Measurements from ENCODE around the gene PGM1.

The PGM1 gene

DNA sequence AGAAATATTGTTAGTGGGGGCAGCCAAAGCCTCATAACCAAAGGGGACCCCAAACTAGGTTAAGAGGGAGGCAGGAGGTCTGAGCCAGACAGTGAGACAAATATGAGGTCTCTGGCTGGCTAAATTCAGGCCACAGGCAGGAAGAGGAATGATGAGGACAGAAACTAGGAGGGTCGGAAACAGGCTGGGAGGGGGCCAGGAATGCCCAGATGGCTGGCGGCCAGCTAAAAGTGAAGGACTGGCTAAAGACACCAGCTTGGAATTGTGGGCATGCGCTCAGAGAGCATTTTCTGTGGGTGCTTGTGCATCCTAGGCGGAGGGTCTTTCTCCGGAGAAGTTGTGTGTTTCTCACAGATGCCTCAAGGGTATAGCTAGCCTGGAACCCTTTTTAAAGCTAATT lies 77.0 kb downstream of the PGM1 start:
- Mint-ChIP-seq H3K9me3 (no peaks in the 10 kb centered on the region), H3K4me1 (no peaks in the 10 kb centered on the region), H3K36me3 (peaks cover 11% of the 10 kb centered on the region), H3K4me3 (no peak overlapping the region), H3K27ac (no peak overlapping the region), H3K27me3 (no peaks in the 10 kb centered on the region)
- no peak for DNase-seq
- CTCF ChIA-PET: no interaction called here

DNA sequence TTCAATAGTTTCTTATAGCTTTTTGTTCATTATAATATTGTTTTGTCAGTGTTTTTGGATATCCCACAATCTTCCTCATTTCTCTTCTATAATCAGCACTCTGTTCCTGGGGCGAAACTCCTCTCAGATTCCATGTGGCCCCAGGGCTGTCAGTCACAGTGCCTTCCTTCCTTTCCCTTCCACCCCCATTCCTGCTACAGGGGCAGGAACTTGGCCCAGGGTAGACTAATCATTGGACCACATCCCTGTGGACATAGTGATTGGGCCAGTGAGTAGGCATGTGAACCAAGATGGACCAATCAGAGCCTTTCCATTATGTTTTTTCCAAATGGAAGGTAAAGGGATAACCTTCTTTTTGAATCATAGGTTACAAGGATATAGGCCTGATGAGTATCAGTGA lies 78.3 kb downstream of the PGM1 start:
- Mint-ChIP-seq H3K4me1 (no peaks in the 10 kb centered on the region), H3K27me3 (no peaks in the 10 kb centered on the region), H3K36me3 (peaks cover 3% of the 10 kb centered on the region), H3K4me3 (no peak overlapping the region), H3K27ac (no peak overlapping the region), H3K9me3 (no peaks in the 10 kb centered on the region)
- DNase-seq: no peak
- CTCF ChIA-PET: no interaction called here

GRCh38 chr1:63674238-63674864 lies 81.1 kb downstream of the PGM1 start:
- DNase-seq: no peak
- CTCF ChIA-PET: interaction anchor here (0.9 to 1.2 kb wide), 2 partner anchors 17 to 463 kb away, joined by 5 to 6 read pairs; no protein-coding TSS in a partner anchor
- Mint-ChIP-seq H3K27me3 (peaks cover 3% of the 10 kb centered on the region), H3K36me3 (peaks cover 3% of the 10 kb centered on the region), H3K27ac (no peak overlapping the region), H3K9me3 (peaks cover 4% of the 10 kb centered on the region), H3K4me3 (no peak overlapping the region), H3K4me1 (no peaks in the 10 kb centered on the region)

- no peak for DNase-seq
- Mint-ChIP-seq H3K9me3 (peaks cover 9% of the 10 kb centered on the region), H3K27me3 (peaks cover 4% of the 10 kb centered on the region), H3K27ac (no peak overlapping the region), H3K4me3 (no peak overlapping the region), H3K36me3 (peaks cover 3% of the 10 kb centered on the region), H3K4me1 (no peaks in the 10 kb centered on the region)
- CTCF ChIA-PET: interaction anchor here (0.9 to 1.2 kb wide), 3 partner anchors 16 to 572 kb away, joined by 3 to 6 read pairs (median 5); no protein-coding TSS in a partner anchor
These were observed 81.7 kb downstream of the PGM1 start for GRCh38 chr1:63674865-63675419.

- H3K4me1 Mint-ChIP-seq: no peaks in the 10 kb centered on the region
- DNase-seq: no peak
- H3K27me3 Mint-ChIP-seq: peaks cover 4% of the 10 kb centered on the region
- CTCF ChIA-PET: interaction anchor here (1.1 kb wide), 1 partner anchor 571 kb away, joined by 3 read pairs; no protein-coding TSS in a partner anchor
- peaks cover 10% of the 10 kb centered on the region for H3K9me3 Mint-ChIP-seq
- peaks cover 3% of the 10 kb centered on the region for H3K36me3 Mint-ChIP-seq
- no peak overlapping the region for H3K4me3 Mint-ChIP-seq
- no peak overlapping the region for H3K27ac Mint-ChIP-seq
These were observed 82.3 kb downstream of the PGM1 start for GRCh38 chr1:63675420-63675931.

- H3K4me1 Mint-ChIP-seq: no peaks in the 10 kb centered on the region
- DNase-seq: no peak
- H3K4me3 Mint-ChIP-seq: no peak overlapping the region
- CTCF ChIA-PET: interaction anchor here (0.8 kb wide), 1 partner anchor 14 kb away, joined by 3 read pairs; no protein-coding TSS in a partner anchor
- peaks cover 10% of the 10 kb centered on the region for H3K9me3 Mint-ChIP-seq
- H3K36me3 Mint-ChIP-seq: peaks cover 3% of the 10 kb centered on the region
- peaks cover 4% of the 10 kb centered on the region for H3K27me3 Mint-ChIP-seq
- no peak overlapping the region for H3K27ac Mint-ChIP-seq
These were observed 84.3 kb downstream of the PGM1 start for GRCh38 chr1:63677497-63677896.

GRCh38 chr1:63678200-63678599 lies 85.0 kb downstream of the PGM1 start:
- CTCF ChIA-PET: no interaction called here
- Mint-ChIP-seq H3K36me3 (peaks cover 3% of the 10 kb centered on the region), H3K9me3 (peaks cover 10% of the 10 kb centered on the region), H3K27me3 (peaks cover 4% of the 10 kb centered on the region), H3K27ac (no peak overlapping the region), H3K4me1 (no peaks in the 10 kb centered on the region), H3K4me3 (no peak overlapping the region)
- no peak for DNase-seq

DNA sequence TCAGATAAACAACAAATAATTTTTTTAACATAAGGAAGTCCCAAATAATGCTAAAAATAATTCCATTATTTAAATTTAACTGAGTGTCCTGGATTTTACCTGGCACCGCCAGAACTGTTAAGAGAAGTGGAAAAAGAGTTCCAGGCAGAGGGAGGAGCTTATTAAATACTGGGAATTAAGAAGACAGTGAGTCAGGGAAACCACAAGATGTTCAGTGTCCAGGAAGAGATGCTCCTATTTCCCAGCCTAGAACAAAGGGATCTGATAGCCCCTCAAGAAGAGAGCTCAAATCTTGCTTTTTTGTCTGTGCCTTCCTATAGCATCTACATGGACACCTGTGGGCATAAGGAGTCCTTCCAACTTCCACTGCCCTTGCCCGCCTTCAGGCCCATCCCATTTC lies 85.9 kb downstream of the PGM1 start:
- CTCF ChIA-PET: no interaction called here

GRCh38 chr1:63679589-63679988 lies 86.4 kb downstream of the PGM1 start:
- H3K36me3 Mint-ChIP-seq: peaks cover 3% of the 10 kb centered on the region
- CTCF ChIA-PET: no interaction called here
- no peaks in the 10 kb centered on the region for H3K4me1 Mint-ChIP-seq
- peaks cover 10% of the 10 kb centered on the region for H3K9me3 Mint-ChIP-seq
- no peak for DNase-seq
- H3K27me3 Mint-ChIP-seq: peaks cover 4% of the 10 kb centered on the region
- no peak overlapping the region for H3K4me3 Mint-ChIP-seq
- H3K27ac Mint-ChIP-seq: no peak overlapping the region

More for the DNA sequence above, 85.9 kb downstream of the PGM1 start:
- H3K4me1 Mint-ChIP-seq: no peaks in the 10 kb centered on the region
- no peak overlapping the region for H3K4me3 Mint-ChIP-seq
- H3K27ac Mint-ChIP-seq: no peak overlapping the region
- no peak for DNase-seq
- peaks cover 4% of the 10 kb centered on the region for H3K27me3 Mint-ChIP-seq
- peaks cover 10% of the 10 kb centered on the region for H3K9me3 Mint-ChIP-seq
- peaks cover 3% of the 10 kb centered on the region for H3K36me3 Mint-ChIP-seq

DNA sequence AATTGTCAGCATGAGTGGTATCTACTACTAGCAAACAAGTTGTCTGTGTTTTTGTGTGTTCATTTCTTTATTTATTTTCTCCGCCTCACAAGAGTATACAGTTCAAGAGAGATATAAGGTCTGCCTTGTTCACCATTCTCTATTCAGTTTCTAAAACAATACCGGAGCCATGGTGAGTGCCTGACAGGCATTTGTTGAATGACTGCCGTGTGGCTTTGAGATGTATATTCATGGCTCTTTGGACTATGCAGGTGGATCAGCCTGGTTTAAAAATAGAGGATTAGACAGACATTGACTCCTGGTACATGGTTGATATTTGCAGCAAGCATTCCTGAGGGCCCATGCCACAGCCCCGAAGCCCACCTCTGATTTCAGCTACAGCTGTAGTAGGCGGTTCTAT lies 89.7 kb downstream of the PGM1 start:
- peaks cover 3% of the 10 kb centered on the region for H3K36me3 Mint-ChIP-seq
- H3K27ac Mint-ChIP-seq: no peak overlapping the region
- no peak overlapping the region for H3K4me3 Mint-ChIP-seq
- DNase-seq: no peak
- no peaks in the 10 kb centered on the region for H3K4me1 Mint-ChIP-seq
- CTCF ChIA-PET: interaction anchor here (3.5 kb wide), 1 partner anchor 8 kb away, joined by 19 read pairs; no protein-coding TSS in a partner anchor
- H3K27me3 Mint-ChIP-seq: peaks cover 4% of the 10 kb centered on the region
- H3K9me3 Mint-ChIP-seq: peaks cover 10% of the 10 kb centered on the region

DNA sequence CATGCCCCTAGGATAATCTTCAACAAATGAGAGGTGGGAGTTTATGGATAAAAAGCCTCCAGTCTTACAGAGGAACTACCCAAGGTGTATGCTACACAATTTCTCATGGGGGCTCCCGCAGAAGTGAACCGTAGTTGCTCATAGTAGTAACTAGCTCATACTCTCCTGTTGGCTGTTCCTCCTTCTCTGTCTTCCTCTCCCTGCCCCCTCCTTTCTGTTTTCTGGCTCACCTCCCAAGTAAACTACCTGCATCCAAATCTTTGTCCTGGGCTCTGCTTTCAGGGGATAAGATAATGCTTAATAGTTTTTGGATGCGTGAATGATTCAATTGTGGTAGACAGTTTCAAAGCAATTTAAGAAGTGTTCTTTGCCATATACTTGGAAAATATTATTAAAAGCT lies 90.5 kb downstream of the PGM1 start:
- no peaks in the 10 kb centered on the region for H3K4me1 Mint-ChIP-seq
- DNase-seq: no peak
- peaks cover 9% of the 10 kb centered on the region for H3K9me3 Mint-ChIP-seq
- H3K4me3 Mint-ChIP-seq: no peak overlapping the region
- no peak overlapping the region for H3K27ac Mint-ChIP-seq
- peaks cover 4% of the 10 kb centered on the region for H3K27me3 Mint-ChIP-seq
- CTCF ChIA-PET: interaction anchor here (1.2 to 3.5 kb wide), 2 partner anchors 8 to 95 kb away, joined by 3 to 19 read pairs; no protein-coding TSS in a partner anchor
- H3K36me3 Mint-ChIP-seq: peaks cover 1% of the 10 kb centered on the region

DNA sequence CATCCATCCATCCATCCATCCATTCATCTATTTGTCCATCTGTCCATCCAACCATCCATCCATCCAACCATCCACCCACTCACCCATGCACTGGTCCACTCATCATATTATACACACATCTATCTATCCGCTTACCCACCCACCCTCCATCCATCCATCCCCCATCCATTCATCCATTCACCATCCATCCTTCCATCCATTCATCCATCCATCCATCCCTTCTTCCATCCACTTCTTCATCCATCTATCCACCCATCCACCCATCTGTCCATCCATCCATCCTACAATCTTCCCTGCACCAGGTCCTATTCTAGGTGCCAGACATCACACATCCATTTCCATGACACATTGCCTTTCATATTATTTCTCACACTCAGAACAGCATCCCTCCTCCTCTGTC lies 93.5 kb downstream of the PGM1 start:
- H3K4me3 Mint-ChIP-seq: no peak overlapping the region
- H3K36me3 Mint-ChIP-seq: no peaks in the 10 kb centered on the region
- CTCF ChIA-PET: no interaction called here
- DNase-seq: no peak
- H3K9me3 Mint-ChIP-seq: no peaks in the 10 kb centered on the region
- H3K27ac Mint-ChIP-seq: no peak overlapping the region
- no peaks in the 10 kb centered on the region for H3K27me3 Mint-ChIP-seq
- no peaks in the 10 kb centered on the region for H3K4me1 Mint-ChIP-seq

DNA sequence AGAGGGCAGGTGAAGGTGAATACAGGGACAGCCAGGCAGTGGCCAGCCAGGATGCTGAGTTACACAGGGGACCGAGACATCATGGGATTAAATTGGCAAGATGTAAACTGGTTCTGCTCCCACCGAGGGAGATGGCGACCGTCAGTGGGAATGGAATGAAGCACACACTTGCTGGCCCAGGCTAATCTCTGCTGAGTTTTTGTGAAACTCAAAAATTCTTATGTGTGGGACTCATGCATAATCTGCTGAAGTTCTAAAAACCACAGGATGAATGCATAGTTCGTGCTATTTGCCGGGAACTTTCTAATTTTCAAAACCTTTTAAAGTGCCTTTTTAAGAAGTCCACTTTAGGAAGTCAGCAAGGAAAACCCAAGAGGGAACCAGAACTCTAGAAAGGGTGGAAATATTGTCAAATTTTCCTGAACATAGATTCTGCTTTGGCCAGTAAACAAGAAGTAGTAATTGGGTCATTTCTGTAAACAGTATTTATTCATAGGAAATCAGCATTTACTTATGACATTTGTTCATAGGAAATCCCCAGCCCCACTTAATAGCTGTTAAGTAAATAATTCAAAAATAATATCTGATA lies 95.2 kb downstream of the PGM1 start:
- Mint-ChIP-seq H3K4me3 (no peak overlapping the region), H3K36me3 (no peaks in the 10 kb centered on the region), H3K9me3 (no peaks in the 10 kb centered on the region), H3K27me3 (no peaks in the 10 kb centered on the region), H3K27ac (no peak overlapping the region), H3K4me1 (no peaks in the 10 kb centered on the region)
- DNase-seq: no peak
- CTCF ChIA-PET: interaction anchor here (2.1 kb wide), 1 partner anchor 558 kb away, joined by 5 read pairs; no protein-coding TSS in a partner anchor

DNA sequence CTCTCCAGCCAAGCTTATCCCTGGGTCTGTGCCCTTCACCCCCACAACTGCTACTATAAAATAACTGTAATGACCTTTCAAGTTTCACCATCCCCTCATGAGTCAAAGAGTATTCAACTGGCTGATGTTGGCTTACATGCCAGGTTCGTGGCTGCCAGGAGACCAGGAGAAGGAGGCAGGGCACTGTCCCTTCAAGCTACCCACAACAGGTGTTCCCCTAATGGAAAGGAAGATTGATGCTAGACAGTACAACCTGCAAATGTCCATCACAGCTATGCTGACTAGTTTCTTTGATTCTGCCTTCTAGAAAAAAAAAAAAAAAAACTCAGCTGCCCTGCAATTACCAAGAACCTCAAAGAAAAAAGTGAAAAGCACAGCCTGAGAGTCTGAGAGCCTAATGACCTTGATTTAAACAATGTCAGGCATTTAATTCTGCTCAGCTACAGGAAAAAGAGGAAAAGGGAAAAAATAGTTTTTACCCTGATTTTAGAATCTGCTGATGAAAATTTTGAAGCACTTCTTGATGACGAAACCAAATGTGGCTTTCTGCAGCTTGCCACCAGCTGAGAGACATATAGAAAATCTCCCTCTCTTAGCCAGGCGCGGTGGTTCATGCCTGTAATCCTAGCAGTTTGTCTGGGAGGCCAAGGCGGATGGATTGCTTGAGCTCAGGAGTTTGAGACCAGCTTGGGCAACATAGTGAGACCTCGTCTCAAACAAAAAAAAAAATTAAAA lies 97.9 kb downstream of the PGM1 start:
- Mint-ChIP-seq H3K9me3 (no peaks in the 10 kb centered on the region), H3K4me3 (no peak overlapping the region), H3K27me3 (no peaks in the 10 kb centered on the region), H3K27ac (no peak overlapping the region), H3K4me1 (no peaks in the 10 kb centered on the region), H3K36me3 (no peaks in the 10 kb centered on the region)
- DNase-seq: no peak
- CTCF ChIA-PET: interaction anchor here (0.6 to 3.2 kb wide), 27 partner anchors 9 to 556 kb away, joined by 3 to 45 read pairs (median 4); no protein-coding TSS in a partner anchor

All from activated naive CD4-positive, alpha-beta T cell treated with anti-CD3 and anti-CD28 coated beads, Interleukin-2, amount 10 ng/mL, durations not matched to agents 7 days and 5 days (primary cell).